ENCODE measurements around the gene HECTD1.
"Not testable (repeated sequence)": the region's sequence is repeated elsewhere in the genome, so short reads cannot be mapped to it uniquely, and the experiment has no call there.

Gene HECTD1

DNA sequence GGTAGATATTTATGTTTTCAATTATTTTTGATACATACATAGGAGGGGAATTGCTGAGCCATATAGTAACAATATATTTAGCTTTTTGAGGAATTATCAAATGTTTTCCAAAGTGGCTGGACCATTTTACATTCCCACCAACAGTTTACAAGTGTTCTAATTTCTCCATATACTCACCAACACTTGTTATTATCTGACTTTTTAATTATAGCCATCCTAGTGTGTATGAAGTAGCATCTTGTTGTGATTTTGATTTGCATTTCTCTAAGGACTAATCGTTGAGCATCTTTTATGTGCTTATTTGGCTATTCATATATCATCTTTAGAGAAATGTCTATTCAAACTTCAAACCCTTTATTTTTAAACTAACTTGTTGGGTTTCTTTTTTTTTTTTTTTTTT, 17.2 kb upstream of the HECTD1 start:
- DNase-seq, result no peak

DNA sequence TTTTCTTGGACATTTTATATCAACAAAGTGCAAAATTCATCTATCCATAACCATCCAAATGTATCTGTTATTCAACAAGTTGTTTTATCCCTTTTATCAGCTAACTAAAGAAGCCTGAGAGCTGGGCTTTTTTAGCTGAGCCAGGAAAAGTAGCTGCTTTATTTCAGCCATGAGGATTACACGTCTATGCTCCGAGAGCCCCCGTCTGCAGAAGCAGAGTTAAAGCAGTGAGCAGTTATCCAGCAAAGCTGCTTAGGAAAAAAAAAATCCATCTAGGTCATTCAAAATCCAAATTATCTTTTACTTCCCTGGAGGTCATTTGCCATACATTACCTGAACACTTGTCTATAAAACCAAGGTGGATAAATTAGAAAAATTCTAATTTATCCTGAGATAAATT, 15.7 kb upstream of the HECTD1 start:
- no peak for DNase-seq

DNA sequence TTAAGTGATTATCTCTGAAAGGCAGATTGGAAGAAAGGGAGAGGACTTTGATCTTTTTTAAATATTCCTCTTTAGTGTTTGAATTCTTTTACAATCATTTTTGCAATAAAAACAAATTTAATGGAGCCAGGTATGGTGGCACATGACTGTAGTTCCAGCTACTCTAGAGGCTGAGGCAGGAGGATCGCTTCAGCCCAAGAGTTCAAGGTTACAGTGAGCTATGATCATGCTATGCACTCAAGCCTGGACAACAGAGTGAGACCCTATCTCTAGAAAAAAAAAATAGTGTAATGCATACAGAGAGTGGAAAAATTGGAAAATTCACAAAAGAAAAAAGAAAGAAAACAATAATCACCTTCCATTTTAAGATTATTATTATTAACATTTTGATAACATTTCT, 15.2 kb upstream of the HECTD1 start:
- DNase-seq, result no peak

DNA sequence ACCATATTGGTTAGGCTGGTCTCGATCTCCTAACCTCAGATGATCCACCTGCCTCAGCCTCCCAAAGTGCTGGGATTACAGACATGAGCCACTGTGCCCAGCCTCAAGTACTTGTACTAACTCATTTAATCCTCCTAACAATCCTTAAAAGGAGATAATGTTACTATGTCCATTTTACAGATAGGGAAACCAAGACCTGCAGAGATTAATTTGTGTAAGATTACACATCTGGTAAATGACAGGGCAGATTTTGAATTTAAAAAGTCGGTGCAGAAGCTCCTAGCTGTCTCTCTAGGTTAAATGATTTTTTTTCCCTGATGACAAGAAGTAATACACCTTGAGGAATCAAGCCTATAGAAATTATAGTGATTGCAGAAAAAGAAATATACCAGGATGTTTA, 13.7 kb upstream of the HECTD1 start:
- DNase-seq, result no peak

DNA sequence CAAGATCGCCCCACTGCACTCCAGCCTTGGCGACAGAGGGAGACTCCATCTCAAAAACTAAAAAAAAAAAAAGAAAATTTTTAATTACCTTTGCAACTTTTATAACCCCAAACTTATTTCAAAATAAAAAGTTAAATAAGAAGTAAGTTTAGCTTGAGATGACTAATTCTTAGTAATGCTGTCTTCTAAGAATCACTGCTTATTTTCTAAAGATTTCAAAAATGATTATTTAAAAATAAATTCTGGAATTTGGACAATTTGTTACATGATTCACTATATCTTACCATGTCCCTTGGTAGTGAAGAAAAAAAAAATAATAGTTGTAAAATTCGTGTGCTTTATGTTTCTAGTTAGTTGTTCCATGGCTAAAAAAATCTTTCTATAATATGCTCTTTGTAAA, 11.6 kb upstream of the HECTD1 start:
- DNase-seq, result no peak

DNA sequence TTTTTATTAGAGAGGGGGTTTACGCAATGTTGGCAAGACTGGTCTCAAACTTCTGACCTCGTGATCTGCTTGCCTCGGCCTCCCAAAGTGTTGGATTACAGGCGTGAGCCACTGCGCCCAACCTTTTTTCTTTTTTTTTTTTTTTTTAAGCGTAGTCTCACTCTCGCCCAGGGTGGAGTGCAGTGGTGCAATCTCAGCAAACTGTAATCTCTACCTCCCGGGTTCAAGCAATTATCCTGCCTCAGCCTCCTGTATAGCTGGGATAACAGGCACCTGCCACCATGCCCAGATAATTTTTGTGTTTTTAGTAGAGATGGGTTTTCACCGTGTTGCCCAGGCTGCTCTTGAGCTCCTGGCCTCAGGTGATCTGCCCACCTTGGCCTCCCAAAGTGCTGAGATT, 8.8 kb upstream of the HECTD1 start:
- DNase-seq, result no peak

DNA sequence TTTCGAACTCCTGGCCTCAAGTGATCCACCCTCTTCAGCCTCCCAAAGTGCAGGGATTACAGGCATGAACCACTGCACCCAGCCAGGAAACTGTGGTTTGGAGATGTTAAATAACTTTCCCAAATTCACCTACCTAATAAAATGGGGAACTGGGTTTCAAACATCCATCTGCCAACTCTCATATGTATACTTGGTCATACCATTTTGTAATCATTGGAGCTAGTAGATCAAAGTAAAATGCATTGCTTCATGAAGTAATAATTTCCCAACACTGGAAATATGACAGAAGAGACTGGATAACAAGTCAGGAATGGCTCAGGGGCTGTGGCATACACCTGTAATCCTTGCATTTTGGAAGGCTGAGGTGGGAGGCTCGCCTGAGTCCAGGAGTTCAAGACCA, 5.3 kb upstream of the HECTD1 start:
- no peak for DNase-seq

DNA sequence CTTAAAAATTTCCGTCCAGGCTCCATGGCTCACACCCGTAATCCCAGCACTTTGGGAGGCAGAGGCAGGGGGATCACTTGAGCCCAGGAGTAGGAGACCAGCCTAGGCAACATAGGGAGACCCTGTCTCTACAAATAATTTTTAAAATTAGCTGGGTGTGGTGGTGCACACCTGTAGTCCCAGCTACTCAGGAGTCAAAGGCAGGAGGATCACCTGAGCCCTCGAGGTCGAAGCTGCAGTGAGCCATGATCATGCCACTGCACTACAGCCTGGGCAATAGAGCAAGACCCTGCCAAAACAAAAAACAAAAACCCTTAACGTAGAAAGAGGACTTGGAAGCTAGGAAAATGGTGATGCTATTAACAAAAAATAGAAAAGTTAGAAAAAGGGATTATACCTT, 2.0 kb upstream of the HECTD1 start:
- DNase-seq, result no peak

DNA sequence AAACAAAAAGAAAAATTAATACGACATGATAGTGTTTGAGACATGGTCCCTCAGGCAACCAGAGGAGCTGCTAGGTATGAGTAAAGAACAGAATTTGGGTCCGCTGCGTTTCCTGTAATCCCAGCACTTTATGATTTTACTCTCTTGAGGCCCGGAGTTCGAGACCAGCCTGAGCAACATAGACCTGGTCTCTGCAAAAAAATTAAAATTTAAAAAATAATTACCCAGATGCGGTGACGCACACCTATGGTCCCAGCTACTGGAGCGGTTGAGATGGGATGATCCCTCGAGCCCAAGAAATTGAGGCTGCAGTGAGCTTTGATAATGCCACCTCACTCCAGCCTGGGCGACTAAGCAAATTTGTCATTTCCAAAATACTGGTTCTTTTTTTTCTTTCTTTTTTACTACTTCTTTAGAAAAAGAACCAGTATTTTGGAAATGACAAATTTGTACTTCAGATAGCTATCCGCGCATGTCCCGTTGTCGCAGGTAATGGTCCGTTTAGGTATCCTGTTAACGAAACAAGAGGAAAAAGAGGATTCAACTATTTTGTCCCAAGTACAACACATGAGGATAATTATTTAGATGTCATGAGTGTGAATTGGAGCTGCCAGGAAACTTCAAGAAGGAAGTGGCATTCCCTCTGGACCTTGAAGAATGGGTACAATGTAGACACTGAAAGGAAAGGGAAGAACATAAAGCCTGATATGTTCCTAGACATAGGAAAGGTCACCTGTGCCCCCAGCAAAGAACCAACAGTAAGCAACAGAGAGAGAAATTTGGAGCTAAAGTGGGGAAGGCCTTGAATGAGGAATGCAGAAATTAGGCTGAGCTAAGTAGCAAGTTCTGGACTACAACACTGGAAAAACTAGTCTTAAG, 1.2 kb upstream of the HECTD1 start:
- no peak for DNase-seq

DNA sequence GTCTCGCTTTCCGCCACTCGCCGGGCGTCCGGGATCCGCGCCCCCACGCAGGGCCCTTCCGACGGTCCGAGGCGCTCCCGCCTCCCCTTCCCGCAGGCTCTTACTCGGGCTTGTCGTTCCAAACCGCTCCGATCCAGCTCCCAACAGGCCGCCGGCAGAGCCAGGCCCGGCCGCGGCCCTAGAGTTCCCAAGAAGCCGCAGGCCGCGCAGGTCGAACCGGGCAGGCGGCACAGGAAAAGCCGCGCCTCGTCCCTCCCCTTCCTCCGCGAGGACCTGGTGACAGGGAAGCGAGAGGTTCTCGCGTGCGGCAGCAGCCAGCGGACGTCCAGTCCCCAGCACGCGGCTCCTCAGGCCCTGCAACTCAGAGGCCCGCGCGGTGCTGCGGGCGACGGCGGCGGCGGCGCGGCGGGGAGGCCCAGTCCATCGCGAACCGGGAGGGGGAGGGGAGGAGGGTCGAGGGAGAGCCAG, 272 bp downstream of the HECTD1 start:
- DNase-seq, result no peak

DNA sequence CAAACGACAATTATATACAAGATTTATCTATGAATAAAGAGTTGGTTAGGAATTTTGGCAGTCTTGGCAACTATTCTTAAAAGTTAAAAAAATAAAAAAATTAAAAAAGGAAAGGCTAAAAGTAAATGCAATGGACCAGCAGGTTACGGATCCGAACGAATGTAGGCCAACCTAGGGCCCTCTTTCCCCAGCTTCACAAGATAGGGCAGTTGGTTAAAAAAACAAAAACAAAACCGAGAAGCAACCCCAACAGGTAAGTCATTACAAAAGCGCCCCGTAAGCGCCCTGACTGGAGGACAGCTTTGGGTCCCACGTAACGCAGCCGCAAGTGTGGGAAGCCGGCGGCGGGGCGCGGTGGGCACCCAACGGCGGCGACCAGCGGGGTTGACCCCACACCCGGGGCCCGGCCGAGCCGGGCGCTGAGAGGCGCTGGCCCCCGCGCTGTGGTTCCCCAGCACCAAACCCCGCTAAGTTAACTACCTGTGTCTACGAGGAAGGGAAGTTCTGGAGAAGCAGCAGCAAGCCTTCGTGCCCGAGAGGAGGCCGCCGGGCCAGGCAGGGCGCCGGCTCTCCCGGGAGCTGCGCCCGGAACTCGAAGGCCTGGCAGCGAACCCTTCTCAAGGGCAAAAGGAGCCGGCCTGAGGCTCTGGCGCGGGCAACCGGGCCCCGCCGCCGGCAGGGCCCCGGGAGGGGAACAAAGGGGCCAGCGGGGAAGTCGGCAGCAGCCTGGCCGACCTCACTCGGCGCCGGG, 882 bp downstream of the HECTD1 start:
- DNase-seq, result no peak

DNA sequence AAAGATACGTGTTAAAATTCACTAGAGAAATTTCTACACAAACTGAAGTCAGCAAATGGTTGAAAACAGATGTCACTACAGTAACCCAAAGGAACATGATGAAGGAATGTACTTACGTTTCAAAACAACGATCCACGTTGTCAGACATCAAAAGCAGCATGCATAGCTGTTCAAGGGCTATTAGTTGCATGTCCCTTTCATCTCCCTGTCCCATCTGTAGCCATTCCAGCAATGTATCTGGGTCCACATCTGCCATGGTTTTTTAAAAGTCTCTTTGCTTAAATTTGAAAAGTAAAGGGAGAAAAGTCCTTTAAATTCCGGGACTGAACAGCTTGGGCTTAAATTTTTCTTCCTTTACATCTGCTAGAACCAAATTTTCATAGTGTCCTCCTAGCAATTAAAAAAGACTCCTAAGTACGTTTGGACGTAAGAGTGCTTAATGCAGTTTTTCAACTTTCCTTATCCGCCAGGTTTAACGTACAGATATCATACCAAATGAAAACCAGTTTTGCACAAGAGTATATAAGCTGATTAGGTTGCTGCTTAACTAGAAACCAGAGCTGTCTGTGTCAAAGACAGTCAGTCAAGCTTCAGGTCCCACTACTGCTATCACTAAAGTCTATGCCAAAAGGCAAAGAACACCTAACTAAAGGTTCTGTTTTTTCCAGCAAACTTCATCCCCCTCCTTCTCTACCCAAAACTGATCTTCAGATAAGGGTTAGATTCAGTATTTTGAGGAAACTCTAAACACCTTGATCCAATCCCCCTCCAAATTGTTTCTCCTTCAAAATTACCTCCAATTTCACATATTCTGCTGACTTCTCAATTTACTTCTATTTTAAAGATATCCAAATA, 1.7 kb downstream of the HECTD1 start:
- DNase-seq, result peak; percentile 67

DNA sequence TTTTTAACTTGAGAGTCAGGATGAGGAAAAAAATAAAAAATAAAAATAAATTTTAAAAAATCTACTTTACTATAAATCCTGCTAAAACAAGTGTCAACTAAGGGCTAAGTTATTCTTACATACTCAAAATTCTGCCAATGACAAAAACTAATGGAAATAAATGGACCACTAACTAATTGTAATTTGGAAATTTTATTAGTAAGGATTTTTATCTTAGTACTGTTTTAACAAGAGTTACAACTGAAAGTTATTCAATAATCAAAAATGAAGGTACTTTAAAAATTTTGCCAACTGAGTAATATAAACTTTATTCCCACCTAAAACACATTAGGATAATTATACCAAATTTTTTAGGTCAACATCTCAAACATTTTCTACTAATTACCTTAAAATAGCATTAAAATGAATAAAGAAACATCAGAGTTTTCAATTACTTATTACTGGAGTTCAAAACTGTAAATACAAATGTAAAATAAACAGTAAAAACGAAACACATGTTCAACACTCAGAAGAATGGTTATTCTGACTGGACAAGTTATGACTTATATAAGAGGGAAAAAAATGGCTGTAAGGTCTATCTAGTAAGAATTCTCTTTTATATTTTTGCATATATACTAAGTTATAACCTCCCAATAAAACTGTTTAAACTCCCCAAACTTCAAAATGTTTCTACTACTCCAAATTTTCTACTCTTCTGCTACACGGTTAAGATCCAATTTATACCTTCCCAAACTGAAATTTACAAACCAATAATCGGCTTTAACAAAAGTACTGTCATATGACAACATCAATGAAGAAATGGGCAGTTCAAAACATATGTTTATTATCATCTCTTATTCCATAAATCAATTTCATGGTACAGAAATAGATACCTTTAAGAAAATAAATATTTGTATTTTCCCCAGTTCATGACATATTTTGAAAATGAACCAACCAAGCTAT, 2.7 kb downstream of the HECTD1 start:
- DNase-seq, result no peak

DNA sequence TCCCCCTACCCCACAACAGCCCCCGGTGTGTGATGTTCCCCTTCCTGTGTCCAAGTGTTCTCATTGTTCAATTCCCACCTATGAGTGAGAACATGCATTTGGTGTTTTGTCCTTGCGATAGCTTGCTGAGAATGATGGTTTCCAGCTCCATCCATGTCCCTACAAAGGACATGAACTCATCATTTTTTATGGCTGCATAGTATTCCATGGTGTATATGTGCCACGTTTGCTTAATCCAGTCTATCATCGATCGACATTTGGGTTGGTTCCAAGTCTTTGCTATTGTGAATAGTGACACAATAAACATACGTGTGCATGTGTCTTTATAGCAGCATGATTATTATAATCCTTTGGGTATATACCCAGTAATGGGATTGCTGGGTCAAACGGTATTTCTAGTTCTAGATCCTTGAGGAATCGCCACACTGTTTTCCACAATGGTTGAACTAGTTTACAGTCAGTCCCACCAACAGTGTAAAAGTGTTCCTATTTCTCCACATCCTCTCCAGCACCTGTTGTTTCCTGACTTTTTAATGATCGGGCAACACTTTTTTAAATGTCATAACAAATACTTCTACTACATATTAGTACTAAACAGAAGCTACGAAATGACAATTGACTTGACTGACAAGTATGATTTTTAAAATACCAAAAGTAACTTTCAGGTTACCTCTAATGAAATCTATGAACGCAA, 3.5 kb downstream of the HECTD1 start:
- not testable (repeated sequence) for DNase-seq

DNA sequence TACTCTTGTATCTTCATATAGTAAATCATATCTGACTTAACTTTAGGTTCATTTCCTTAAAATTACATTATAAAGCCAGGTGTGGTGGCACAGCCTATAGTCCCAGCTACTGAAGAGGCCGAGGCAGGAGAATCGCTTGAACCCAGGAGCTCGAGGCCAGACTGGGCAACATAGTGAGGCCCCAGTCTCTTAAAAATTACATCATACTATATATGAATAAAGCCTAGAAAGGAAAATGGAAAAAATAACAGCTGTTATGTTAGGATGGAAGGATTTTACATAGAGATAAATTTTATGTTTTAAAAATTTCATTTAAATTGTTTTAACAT, 4.2 kb downstream of the HECTD1 start:
- DNase-seq, result no peak

DNA sequence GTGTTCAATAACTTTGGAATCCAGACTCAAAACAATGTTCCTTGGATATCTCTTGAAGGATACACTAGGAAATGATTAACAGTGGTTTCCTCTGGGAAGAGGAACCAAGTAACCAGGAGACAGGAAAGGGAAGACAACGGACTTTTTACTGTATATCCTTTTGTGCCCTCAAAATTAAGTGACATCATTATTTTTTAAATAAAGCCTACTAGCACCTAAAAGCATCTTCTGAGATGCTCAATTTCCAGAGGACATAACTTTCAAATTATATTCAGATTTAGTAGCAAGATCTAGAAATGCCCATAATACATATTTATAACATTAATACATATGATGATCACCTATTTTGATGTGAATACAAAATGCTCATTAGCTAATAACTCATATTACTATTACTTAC, 6.5 kb downstream of the HECTD1 start:
- DNase-seq, result no peak

DNA sequence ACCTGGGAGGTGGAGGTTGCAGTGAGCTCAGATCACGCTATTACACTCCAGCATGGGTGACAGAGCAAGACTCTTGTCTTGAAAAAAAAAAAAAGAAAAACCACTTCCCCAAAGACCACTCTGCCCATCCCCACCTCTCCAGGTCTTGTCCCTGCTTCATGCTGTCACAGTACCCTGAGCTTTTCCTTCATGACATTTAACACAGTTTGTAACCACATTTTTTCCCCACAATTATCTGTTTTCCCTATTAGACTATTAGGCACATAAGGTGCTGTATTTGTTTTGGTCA, 6.9 kb downstream of the HECTD1 start:
- DNase-seq, result no peak

DNA sequence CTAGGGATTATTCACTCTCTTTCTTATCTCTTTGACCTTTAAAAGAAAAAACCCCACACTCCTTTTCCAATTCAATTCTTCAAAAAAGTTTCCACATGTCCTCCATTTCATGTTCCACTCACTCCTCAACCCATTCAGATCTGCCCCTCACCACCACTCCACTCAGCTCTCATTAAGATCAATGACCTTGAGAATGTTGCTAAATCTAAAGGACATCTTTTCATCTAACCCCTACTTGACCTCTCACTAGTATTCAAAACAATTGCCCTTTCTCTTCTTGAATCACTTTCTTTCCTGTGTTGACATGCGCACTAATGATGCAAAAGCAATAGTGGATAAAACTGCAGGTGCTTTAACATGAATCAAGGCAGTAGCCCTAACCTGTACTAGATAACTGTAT, 9.9 kb downstream of the HECTD1 start:
- DNase-seq, result no peak

DNA sequence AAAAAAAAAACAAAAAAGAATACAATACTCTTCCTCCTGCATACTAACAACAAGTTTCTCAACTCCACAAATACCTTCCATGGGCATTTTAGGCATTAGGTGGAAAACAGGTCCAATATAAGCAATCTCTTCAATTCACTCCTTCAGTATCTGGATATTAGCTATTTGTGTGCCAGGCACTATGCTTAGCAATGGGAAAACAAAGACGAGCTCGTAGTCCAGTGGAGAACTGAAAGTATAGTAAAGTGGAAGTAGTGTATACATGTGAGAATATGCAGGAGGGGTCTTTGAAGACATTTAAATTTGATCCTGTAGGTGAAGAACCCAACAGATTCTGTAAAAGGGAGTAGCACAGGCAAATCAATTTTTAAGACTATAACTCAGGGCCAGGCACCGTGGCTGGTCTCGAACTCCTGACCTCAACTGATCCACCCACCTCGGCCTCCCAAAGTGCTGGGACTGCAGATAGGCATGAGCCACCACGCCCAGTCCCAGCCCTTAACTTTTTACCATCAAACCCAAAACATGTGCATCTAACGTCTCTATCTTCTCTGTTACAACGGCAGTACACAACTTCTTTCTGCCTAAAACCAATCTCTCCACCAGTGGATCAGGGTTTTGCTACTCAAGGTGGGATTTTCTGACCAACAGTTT, 10.6 kb downstream of the HECTD1 start:
- no peak for DNase-seq

DNA sequence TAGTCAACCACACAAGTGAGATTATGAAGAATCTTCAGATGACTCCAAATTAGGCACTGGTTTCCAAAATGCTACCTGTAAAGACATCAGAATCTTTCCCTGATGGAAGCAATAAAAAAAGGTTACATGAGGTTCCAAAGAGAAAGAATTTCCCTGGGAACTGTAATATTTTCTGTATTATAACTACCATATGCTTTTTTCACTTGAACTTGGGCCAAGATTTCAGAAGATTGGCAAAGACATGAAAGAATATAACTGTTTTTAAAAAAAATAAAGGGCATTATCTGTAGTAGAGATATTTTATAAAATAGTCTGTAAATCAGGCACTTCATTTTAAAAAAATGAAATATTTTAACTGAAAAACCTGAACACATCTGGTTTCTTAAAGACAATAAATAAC, 12.9 kb downstream of the HECTD1 start:
- peak; percentile 36 for DNase-seq

DNA sequence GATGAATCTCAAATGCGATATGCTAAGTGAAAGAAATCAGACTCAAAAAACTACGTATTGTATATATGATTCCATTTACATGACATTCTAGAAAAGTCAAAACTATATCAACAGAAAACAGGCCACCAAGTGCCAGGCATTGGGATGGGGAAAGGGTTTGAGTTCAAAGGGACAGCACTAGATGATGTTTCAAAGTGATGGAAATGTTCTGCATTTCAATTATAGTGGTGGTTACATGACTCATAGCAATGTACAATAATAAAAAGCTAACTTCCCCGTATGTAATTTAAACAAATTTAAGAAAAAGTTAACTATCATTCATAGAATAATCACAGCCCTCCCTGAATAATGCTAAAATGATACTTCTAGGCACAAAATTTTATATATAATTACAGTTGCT, 13.5 kb downstream of the HECTD1 start:
- DNase-seq, result peak; percentile 31
